Naive thymus-derived CD4-positive, alpha-beta T cell (primary cell): ENCODE measurements around the gene DNPEP. TPM values are rescaled to one million over a fixed set of nuclear protein-coding genes. Genes with fewer than 3 reads are reported as not detected.

ENCODE experiments used
- ATAC-seq: fragments of 150-1000 bp; cut with Tn5 transposase; 2 replicates; pipeline ENCODE4 v1.10.0; 2021; ENCODE audit warnings: mild to moderate bottlenecking, moderate library complexity
- CTCF ChIA-PET: fragments of 350-600 bp; sonication (Branson Sonifier 250); formaldehyde crosslinking; loops from one replicate; lab custom pipeline; 2021; ENCODE audit warnings: antibody characterized with exemption; lab: Charles Lee
- POLR2A ChIA-PET: fragments of 350-600 bp; sonication (Branson Sonifier 250); formaldehyde crosslinking; loops from one replicate; lab custom pipeline; 2021; ENCODE audit warnings: antibody characterized with exemption, inconsistent platforms; lab: Charles Lee
- DNase-seq, 9 donors: peaks; one replicate each; pipeline versions ENCODE4 v3.0.0 to v3.0.0-alpha.2; 2020 to 2022; ENCODE audit warnings: mixed read lengths in 1 of 9
- H3K27ac ChIP-seq: one replicate; pipeline ENCODE4 v1.7.0; 2013; ENCODE audit warnings: mild to moderate bottlenecking, low read depth, low read length, moderate library complexity
- H3K27me3 ChIP-seq, 2 donors: one replicate each; pipeline ENCODE4 v1.7.0; 2013; ENCODE audit warnings: low read length in 2 of 2, mild to moderate bottlenecking in 2 of 2, moderate library complexity in 2 of 2; ENCODE audit not compliant: control insufficient read depth in 2 of 2, insufficient read depth in 2 of 2
- H3K36me3 ChIP-seq, 3 experiments: 1 replicate in 2 of 3; 2 replicates in 1 of 3; pipeline ENCODE4 v1.7.0; 2013; ENCODE audit warnings: low read length in 3 of 3, mild to moderate bottlenecking in 3 of 3, moderate library complexity in 1 of 3; ENCODE audit not compliant: insufficient read depth in 3 of 3, control insufficient read depth in 2 of 3
- H3K4me1 ChIP-seq, 2 donors: one replicate each; pipeline ENCODE4 v1.7.0; 2013; ENCODE audit warnings: low read length in 2 of 2, mild to moderate bottlenecking in 2 of 2, moderate library complexity in 1 of 2; ENCODE audit not compliant: control insufficient read depth in 2 of 2, insufficient read depth in 2 of 2
- H3K4me3 ChIP-seq: 2 replicates; pipeline ENCODE4 v1.7.0; 2013; ENCODE audit warnings: mild to moderate bottlenecking, low read length
- H3K9me3 ChIP-seq, 3 experiments: 1 replicate in 2 of 3; 2 replicates in 1 of 3; pipeline ENCODE4 v1.7.0; 2013; ENCODE audit warnings: low read length in 3 of 3; ENCODE audit not compliant: control insufficient read depth in 2 of 3
- H3K27ac Mint-ChIP-seq, 9 donors: one replicate each; pipeline ENCODE4 v1.8.0; 2020 to 2022; ENCODE audit warnings: mixed read lengths in 9 of 9, mild to moderate bottlenecking in 8 of 9, moderate library complexity in 5 of 9, inconsistent platforms in 2 of 9
- H3K27me3 Mint-ChIP-seq, 5 donors: one replicate each; pipeline ENCODE4 v1.8.0; 2021 to 2022; ENCODE audit warnings: mixed read lengths in 5 of 5, mild to moderate bottlenecking in 1 of 5
- H3K36me3 Mint-ChIP-seq, 5 donors: one replicate each; pipeline ENCODE4 v1.8.0; 2020 to 2022; ENCODE audit warnings: mixed read lengths in 5 of 5, mild to moderate bottlenecking in 3 of 5, inconsistent platforms in 1 of 5
- H3K4me1 Mint-ChIP-seq, 7 donors: one replicate each; pipeline ENCODE4 v1.8.0; 2020 to 2022; ENCODE audit warnings: mixed read lengths in 7 of 7, mild to moderate bottlenecking in 3 of 7, inconsistent platforms in 1 of 7
- H3K4me3 Mint-ChIP-seq, 10 donors: one replicate each; pipeline ENCODE4 v1.8.0; 2020 to 2022; ENCODE audit warnings: mild to moderate bottlenecking in 10 of 10, mixed read lengths in 10 of 10, moderate library complexity in 6 of 10, inconsistent platforms in 2 of 10
- H3K9me3 Mint-ChIP-seq, 11 donors: one replicate each; pipeline ENCODE4 v1.8.0; 2020 to 2022; ENCODE audit warnings: mixed read lengths in 11 of 11, mild to moderate bottlenecking in 4 of 11, inconsistent platforms in 1 of 11, moderate library complexity in 1 of 11
- intact Hi-C, 2 donors: fragments of 100-400 bp; cut with micrococcal nuclease; formaldehyde crosslinking; loops; one replicate each; pipeline ENCODE4 v1.15.1; 2023
- polyA plus RNA-seq, 2 donors: library from polyadenylated mRNA; unstranded; fragments of 300-500 nt; fragmentation: Illumina TruSeq; gene quantifications; one replicate each; pipeline ENCODE4 v1.2.3, GENCODE V29; 2021
- total RNA-seq, 6 experiments: library from RNA in 5 of 6; stranded (reverse) in 5 of 6; gene quantifications; 1 replicate in 5 of 6; 2 replicates in 1 of 6; pipeline ENCODE4 v1.2.3 and lab custom pipeline; 2021 to 2026

DNPEP gene
- total and polyA plus RNA-seq, 7 experiments from 2014 or later: 57.5 to 115 (median 73.9) TPM

DNA sequence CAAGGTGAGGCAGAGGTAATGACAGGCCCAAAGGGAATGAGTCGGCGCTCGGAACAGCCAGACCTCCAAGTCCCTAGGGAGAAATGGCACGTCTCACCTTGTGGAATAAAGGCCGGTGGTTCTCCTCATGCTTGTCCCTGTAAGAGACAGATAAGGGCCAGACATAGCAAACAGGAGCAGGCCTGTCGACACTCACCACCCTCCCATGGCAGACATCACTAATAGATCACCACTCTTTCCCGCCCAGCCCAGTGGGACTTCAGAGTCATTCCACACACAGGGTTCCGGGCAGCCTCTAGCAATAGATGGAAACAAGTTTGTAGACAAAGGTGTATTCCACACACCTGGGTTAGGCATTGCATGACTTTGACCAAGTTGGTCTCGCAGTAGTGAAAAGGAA, 6.3 kb downstream of the DNPEP start:
- H3K4me3 Mint-ChIP-seq: no peak overlapping the region
- POLR2A ChIA-PET: no interaction called here

DNA sequence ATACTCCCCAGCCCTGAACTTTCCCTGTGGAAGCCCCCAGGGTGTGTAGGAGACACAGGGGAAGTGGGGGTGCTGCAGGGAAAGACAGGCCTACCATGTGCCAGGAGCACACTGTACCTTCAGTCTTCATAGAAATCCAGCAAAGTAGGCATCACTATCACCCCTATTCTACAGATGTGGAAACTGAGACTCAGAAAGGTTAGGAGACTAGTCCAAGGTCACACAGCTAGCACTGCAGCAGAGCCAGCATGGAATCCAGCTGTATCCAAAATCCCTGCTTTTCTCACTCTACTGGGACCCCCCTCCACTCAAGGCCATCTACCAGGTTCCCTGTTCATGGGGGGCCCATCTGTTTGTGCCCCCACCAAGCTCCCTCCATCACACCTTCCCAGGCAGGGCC, 6.8 kb downstream of the DNPEP start:
- intact Hi-C loops: no loop called here
- POLR2A ChIA-PET: no interaction called here
- Mint-ChIP-seq H3K27me3 (no peaks in the 10 kb centered on the region), H3K9me3 (no peaks in the 10 kb centered on the region), H3K36me3 (peaks cover 22 to 51% (median 27%) of the 10 kb centered on the region in 5 donors), H3K27ac (peak overlapping the region in 1 of 9 donors; percentile 41), H3K4me3 (no peak overlapping the region), H3K4me1 (peaks cover 0 to 16% (median 14%) of the 10 kb centered on the region in 7 donors)
- no peaks in the 10 kb centered on the region for H3K27me3 ChIP-seq
- H3K27ac ChIP-seq: no peak overlapping the region
- ATAC-seq: no peak
- H3K36me3 ChIP-seq: peaks cover 6 to 65% (median 16%) of the 10 kb centered on the region in 3 experiments
- no peak for DNase-seq
- H3K4me1 ChIP-seq: peaks cover 0 to 2% of the 10 kb centered on the region in 2 donors
- H3K4me3 ChIP-seq: no peak overlapping the region
- CTCF ChIA-PET: interaction anchor here (0.6 kb wide), 1 partner anchor 78 kb away, joined by 3 read pairs; no protein-coding TSS in a partner anchor
- H3K9me3 ChIP-seq: no peaks in the 10 kb centered on the region

More for the DNA sequence above, 6.3 kb downstream of the DNPEP start:
- Histone ChIP-seq H3K9me3 (no peaks in the 10 kb centered on the region), H3K4me3 (no peak overlapping the region), H3K4me1 (peaks cover 3 to 7% of the 10 kb centered on the region in 2 donors), H3K27ac (no peak overlapping the region), H3K27me3 (no peaks in the 10 kb centered on the region), H3K36me3 (peaks cover 6 to 70% (median 20%) of the 10 kb centered on the region in 3 experiments)
- H3K27ac Mint-ChIP-seq: peak overlapping the region in 1 of 9 donors; percentile 41
- peaks cover 22 to 56% (median 27%) of the 10 kb centered on the region in 5 donors for H3K36me3 Mint-ChIP-seq
- H3K4me1 Mint-ChIP-seq: peaks cover 2 to 21% (median 17%) of the 10 kb centered on the region in 7 donors
- intact Hi-C loops: no loop called here
- H3K9me3 Mint-ChIP-seq: no peaks in the 10 kb centered on the region
- no peaks in the 10 kb centered on the region for H3K27me3 Mint-ChIP-seq
- ATAC-seq (no peak), DNase-seq (no peak)
- CTCF ChIA-PET: interaction anchor here (0.6 kb wide), 1 partner anchor 79 kb away, joined by 3 read pairs; no protein-coding TSS in a partner anchor

DNA sequence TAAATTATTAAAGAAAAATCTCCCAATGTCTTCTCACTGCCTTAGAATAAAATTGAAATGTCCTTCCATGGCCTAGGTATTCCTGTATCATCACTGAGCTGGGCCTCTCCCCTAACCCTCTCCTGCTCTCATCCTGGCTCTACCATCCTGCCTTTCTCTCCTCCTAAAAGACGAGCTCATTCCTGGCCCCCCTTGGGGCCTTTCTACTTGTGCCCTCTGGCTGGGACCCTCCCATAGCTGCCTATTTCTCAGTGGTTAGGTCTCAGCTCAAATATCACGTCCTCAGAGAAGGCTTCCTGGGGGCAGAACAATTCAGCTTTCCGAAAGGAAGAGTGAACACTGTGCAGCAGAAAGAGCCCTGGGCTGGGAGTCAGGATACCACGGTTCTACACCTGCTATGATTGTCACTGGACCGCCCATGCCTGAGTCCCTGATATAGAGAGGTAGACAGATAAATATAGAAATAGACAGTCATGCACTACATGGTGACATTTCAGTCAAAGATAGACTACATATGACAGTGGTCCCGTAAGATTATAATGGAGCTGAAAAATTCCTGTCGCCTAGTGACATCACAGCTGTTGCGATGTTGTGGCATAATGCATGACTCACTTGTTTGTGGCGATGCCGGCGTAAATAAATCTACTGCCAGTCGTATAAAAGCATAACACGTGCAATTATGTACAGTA, 9.4 kb downstream of the DNPEP start:
- peaks cover 0 to 2% (median 0%) of the 10 kb centered on the region in 7 donors for H3K4me1 Mint-ChIP-seq
- intact Hi-C loops: no loop called here
- POLR2A ChIA-PET: no interaction called here
- H3K36me3 ChIP-seq: peaks cover 0 to 60% (median 13%) of the 10 kb centered on the region in 3 experiments
- no peaks in the 10 kb centered on the region for H3K9me3 Mint-ChIP-seq
- no peaks in the 10 kb centered on the region for H3K27me3 ChIP-seq
- DNase-seq (no peak), ATAC-seq (no peak)
- H3K36me3 Mint-ChIP-seq: peaks cover 17 to 51% (median 30%) of the 10 kb centered on the region in 5 donors
- H3K4me3 Mint-ChIP-seq: no peak overlapping the region
- H3K9me3 ChIP-seq: no peaks in the 10 kb centered on the region
- H3K27ac ChIP-seq: no peak overlapping the region
- H3K27me3 Mint-ChIP-seq: no peaks in the 10 kb centered on the region
- CTCF ChIA-PET: no interaction called here
- H3K4me3 ChIP-seq: no peak overlapping the region
- no peak overlapping the region for H3K27ac Mint-ChIP-seq
- no peaks in the 10 kb centered on the region for H3K4me1 ChIP-seq

DNA sequence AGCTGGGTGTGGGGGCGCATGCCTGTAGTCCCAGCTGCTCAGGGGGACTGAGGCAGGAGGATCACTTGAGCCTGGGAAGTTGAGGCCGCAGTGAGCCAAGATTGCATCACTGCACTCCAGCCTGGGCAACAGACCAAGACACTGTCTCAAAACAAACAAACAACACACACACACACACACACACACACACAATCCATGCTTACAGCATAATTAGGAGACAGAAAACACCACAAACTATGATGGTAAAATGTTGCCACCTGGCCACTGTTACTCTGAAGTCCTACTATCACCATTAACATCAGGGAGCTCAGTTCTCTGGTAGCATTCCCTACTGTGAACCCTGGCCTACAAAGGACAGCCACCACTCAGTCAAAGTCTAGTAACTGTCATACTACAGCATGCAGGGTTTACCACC, 18.3 kb downstream of the DNPEP start:
- DNase-seq (no peak), ATAC-seq (no peak)
- Mint-ChIP-seq H3K4me1 (peaks cover 0 to 8% (median 0%) of the 10 kb centered on the region in 7 donors), H3K9me3 (no peaks in the 10 kb centered on the region), H3K27me3 (no peaks in the 10 kb centered on the region), H3K36me3 (peaks cover 0 to 23% (median 10%) of the 10 kb centered on the region in 5 donors), H3K4me3 (no peak overlapping the region), H3K27ac (peak overlapping the region in 1 of 9 donors; percentile 51)
- Histone ChIP-seq H3K27me3 (no peaks in the 10 kb centered on the region), H3K27ac (no peak overlapping the region), H3K4me1 (no peaks in the 10 kb centered on the region), H3K9me3 (no peaks in the 10 kb centered on the region), H3K36me3 (peaks cover 0 to 11% (median 0%) of the 10 kb centered on the region in 3 experiments), H3K4me3 (no peak overlapping the region)
- POLR2A ChIA-PET: interaction anchor here (0.7 kb wide), 2 partner anchors 8 to 15 kb away, joined by 3 read pairs; no protein-coding TSS in a partner anchor
- intact Hi-C loops: no loop called here
- CTCF ChIA-PET: interaction anchor here (0.6 to 0.8 kb wide), 2 partner anchors 23 to 721 kb away, joined by 3 to 4 read pairs; no protein-coding TSS in a partner anchor

DNA sequence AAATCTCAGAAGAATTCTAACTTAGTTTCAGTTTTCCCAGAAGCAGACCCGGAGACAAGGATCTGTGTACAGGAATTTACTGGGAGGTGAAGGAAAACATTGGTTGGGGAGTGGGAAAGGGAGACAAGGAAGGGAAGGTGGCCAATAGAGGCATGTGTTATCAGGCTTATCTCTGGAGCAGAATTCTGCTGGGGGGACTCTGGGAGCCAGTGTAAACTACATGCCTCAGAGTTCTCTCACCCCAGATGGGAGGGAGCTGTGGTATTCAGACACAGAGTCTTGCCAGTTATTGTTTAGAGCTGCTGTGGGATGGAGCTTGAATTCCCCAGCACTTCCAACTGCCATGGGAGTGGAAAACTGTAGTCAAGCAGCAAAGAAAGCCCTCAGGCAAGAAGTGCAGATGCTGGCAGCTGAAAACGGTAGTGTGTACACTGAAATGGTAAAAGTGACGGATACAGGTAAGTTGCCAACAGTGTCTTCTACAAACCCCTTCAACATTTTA, 19.0 kb downstream of the DNPEP start:
- H3K4me1 Mint-ChIP-seq: peaks cover 0 to 8% (median 0%) of the 10 kb centered on the region in 7 donors
- intact Hi-C loops: no loop called here
- H3K36me3 Mint-ChIP-seq: peaks cover 0 to 18% (median 9%) of the 10 kb centered on the region in 5 donors
- Histone ChIP-seq H3K9me3 (no peaks in the 10 kb centered on the region), H3K4me3 (no peak overlapping the region), H3K27ac (no peak overlapping the region), H3K4me1 (no peaks in the 10 kb centered on the region), H3K36me3 (peaks cover 0 to 4% (median 0%) of the 10 kb centered on the region in 3 experiments), H3K27me3 (no peaks in the 10 kb centered on the region)
- no peak overlapping the region for H3K4me3 Mint-ChIP-seq
- H3K27me3 Mint-ChIP-seq: no peaks in the 10 kb centered on the region
- no peaks in the 10 kb centered on the region for H3K9me3 Mint-ChIP-seq
- H3K27ac Mint-ChIP-seq: no peak overlapping the region
- DNase-seq (no peak), ATAC-seq (no peak)
- CTCF ChIA-PET: interaction anchor here (0.6 to 0.8 kb wide), 2 partner anchors 23 to 721 kb away, joined by 3 to 4 read pairs; no protein-coding TSS in a partner anchor
- POLR2A ChIA-PET: interaction anchor here (0.7 kb wide), 1 partner anchor 16 kb away, joined by 3 read pairs; no protein-coding TSS in a partner anchor

DNA sequence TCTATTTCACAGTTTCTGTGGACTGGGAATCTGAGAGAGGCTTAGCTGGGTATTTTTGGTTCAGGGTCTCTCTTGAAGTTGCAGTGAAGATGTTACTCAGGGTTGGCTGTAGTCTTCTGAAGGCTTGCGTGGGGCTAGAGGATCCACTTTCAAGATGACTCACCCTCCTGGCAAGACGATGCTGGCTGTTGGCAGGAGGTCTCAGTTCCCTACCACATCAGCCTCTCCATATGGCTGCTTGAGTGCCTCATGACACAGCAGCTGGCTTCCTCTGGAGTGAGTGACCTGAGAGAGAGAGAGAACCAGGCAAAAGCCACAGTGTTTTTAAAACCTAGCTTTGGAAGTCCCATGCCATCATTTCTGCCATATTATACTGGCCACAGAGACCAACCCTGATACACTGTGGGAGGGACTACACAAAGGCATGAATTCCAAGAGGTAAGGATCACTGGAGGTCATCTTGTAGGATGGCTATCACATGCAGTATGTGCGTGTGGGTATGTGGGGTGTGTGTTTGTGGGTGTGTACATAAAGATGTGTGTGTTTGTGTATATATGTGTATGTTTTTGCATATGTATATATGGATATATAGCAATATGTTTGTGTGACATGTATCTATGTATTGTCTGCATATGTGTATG, 25.1 kb downstream of the DNPEP start:
- no peaks in the 10 kb centered on the region for H3K9me3 Mint-ChIP-seq
- ChIA-PET CTCF (interaction anchor here (0.7 to 1.5 kb wide), 2 partner anchors 11 to 100 kb away, joined by 4 read pairs; no protein-coding TSS in a partner anchor), POLR2A (interaction anchor here (0.5 kb wide), 1 partner anchor 19 kb away, joined by 4 read pairs; no protein-coding TSS in a partner anchor)

More for the DNA sequence above, 25.1 kb downstream of the DNPEP start:
- Mint-ChIP-seq H3K36me3 (peaks cover 0 to 16% (median 9%) of the 10 kb centered on the region in 5 donors), H3K27ac (peak overlapping the region in 1 of 9 donors; percentile 32), H3K4me1 (peaks cover 0 to 4% (median 3%) of the 10 kb centered on the region in 7 donors), H3K4me3 (no peak overlapping the region), H3K27me3 (peaks cover 4 to 28% (median 21%) of the 10 kb centered on the region in 5 donors)
- ATAC-seq: peak; percentile 67
- intact Hi-C loops: no loop called here
- Histone ChIP-seq H3K9me3 (no peaks in the 10 kb centered on the region), H3K27me3 (peaks cover 0 to 3% of the 10 kb centered on the region in 2 donors), H3K27ac (no peak overlapping the region), H3K4me1 (no peaks in the 10 kb centered on the region), H3K36me3 (no peaks in the 10 kb centered on the region), H3K4me3 (no peak overlapping the region)
- no peak for DNase-seq
